ENCODE results near the gene THRA. TPM values are rescaled to one million over a fixed set of nuclear protein-coding genes. Genes with fewer than 3 reads are reported as not detected.
A peak's percentile ranks its signal among the peaks of the same experiment; 100 is the strongest.

Gene THRA
- total and polyA plus RNA-seq, 9 of the 15 experiments (the other 6 are each of a cell fraction or from before 2014, with no cell fraction given) = 0.34 to 23.4 (median 12.7) TPM

GRCh38 chr17:40061609-40062038 is 1.1 kb upstream of the THRA start:
- H3K4me3 ChIP-seq = no peak overlapping the region
- no peaks in the 10 kb centered on the region; the same call in 2 of the 3 replicates for H3K36me3 ChIP-seq (ENCODE audit: control insufficient read depth, insufficient read depth, low read length)
- in situ Hi-C loops (cut with MboI) (no loop called here), intact Hi-C loops (cut with micrococcal nuclease) (no loop called here)
- DNase-seq (ENCODE audit: extremely low read depth in 1 of 4, low spot score in 3 of 4) (no peak), FAIRE-seq (no peak), ATAC-seq (no peak)
- H3K27ac ChIP-seq (ENCODE audit: extremely low read depth, low read depth, low read length) = no peak overlapping the region
- WGBS (ENCODE audit: insufficient coverage, low coverage, missing lambda C conversion rate) = 66% methylated on average over 7 of the region's 10 CpGs
- H3K9me1 ChIP-seq (ENCODE audit: control insufficient read depth, insufficient read depth, low read length) = no peaks in the 10 kb centered on the region
- no peaks in the 10 kb centered on the region for H3K27me3 ChIP-seq (ENCODE audit: control insufficient read depth in 2 of 2, insufficient read depth in 2 of 2, low read length in 2 of 2)
- CTCF ChIA-PET (ENCODE audit: low intra/inter-chr PET ratio) = interaction anchor here (0.7 kb wide), 1 partner anchor 227 kb away, joined by 3 read pairs; no protein-coding TSS in a partner anchor
- peak overlapping the region; percentile 97; the same call in 1 of the 2 replicates for H2AFZ ChIP-seq (ENCODE audit: low read depth, low read length)
- TF ChIP-seq USF2 (CRISPR knock-in tag; IDR thresholded peaks at IDR 0.05) = no peak
- TF ChIP-seq SMARCC2 (IDR thresholded peaks at IDR 0.05; ENCODE audit: low read depth) = no peak
- no peak for TF ChIP-seq ZFP1 (CRISPR knock-in tag; IDR thresholded peaks at IDR 0.05)
- H3K4me2 ChIP-seq (ENCODE audit: insufficient read depth, low read length) = no peak overlapping the region
- no peaks in the 10 kb centered on the region for H4K20me1 ChIP-seq (replicated peaks; ENCODE audit: control insufficient read depth, insufficient read depth, low read length)
- peaks cover 31 to 50% of the 10 kb centered on the region in 2 experiments for H3K4me1 ChIP-seq (replicated peaks in 1 of 2; ENCODE audit: control insufficient read depth in 2 of 2, insufficient read depth in 2 of 2, low read length in 2 of 2)
- peaks cover 35% of the 10 kb centered on the region for H3K79me2 ChIP-seq (ENCODE audit: control insufficient read depth, insufficient read depth, low read length)
- BruUV-seq (replicated peaks) = no TSS peak
- H3K9me3 ChIP-seq (replicated peaks; ENCODE audit: control insufficient read depth, insufficient read depth, low read depth, low read length) = no peaks in the 10 kb centered on the region
- peak overlapping the region in 1 of 2 experiments; percentile 3; a peak in 1 of 4 replicates for H3K9ac ChIP-seq (ENCODE audit: insufficient read depth in 1 of 2, low read depth in 2 of 2, low read length in 2 of 2)
- POLR2A ChIA-PET = interaction anchor here (0.6 to 1.3 kb wide), 2 partner anchors 9 to 50 kb away, joined by 3 read pairs; no protein-coding TSS in a partner anchor

All from K562 (cell line).